ENCODE data around the gene GTF3C5. TPM values are rescaled to one million over a fixed set of nuclear protein-coding genes. Genes with fewer than 3 reads are reported as not detected.
"Not testable (repeated sequence)": the region's sequence is repeated elsewhere in the genome, so short reads cannot be mapped to it uniquely, and the experiment has no call there.

The GTF3C5 gene
- total RNA-seq, 1 donor, result 29.7 TPM

GRCh38 chr9:133031496-133031911 is 707 bp downstream of the GTF3C5 start:
- no peaks in the 10 kb centered on the region for H3K9me3 ChIP-seq (ENCODE audit: low read depth, low read length)
- peak overlapping the region; percentile 90 for H3K4me3 ChIP-seq (ENCODE audit: low read length)
- H3K4me1 ChIP-seq (ENCODE audit: insufficient read depth, low read length), result peaks cover 42% of the 10 kb centered on the region
- no peaks in the 10 kb centered on the region for H3K27me3 ChIP-seq (ENCODE audit: insufficient read depth, low read length)

- H3K4me1 ChIP-seq (ENCODE audit: insufficient read depth, low read length), result peaks cover 42% of the 10 kb centered on the region
- H3K27me3 ChIP-seq (ENCODE audit: insufficient read depth, low read length), result no peaks in the 10 kb centered on the region
- no peak overlapping the region for H3K4me3 ChIP-seq (ENCODE audit: low read length)
- no peaks in the 10 kb centered on the region for H3K9me3 ChIP-seq (ENCODE audit: low read depth, low read length)
Observed at GRCh38 chr9:133032171-133032570, 1.4 kb downstream of the GTF3C5 start.

- peaks cover 32% of the 10 kb centered on the region for H3K4me1 ChIP-seq (ENCODE audit: insufficient read depth, low read length)
- H3K27me3 ChIP-seq (ENCODE audit: insufficient read depth, low read length), result no peaks in the 10 kb centered on the region
- no peak overlapping the region for H3K4me3 ChIP-seq (ENCODE audit: low read length)
- no peaks in the 10 kb centered on the region for H3K9me3 ChIP-seq (ENCODE audit: low read depth, low read length)
Observed at GRCh38 chr9:133035669-133036068, 4.9 kb downstream of the GTF3C5 start.

- Histone ChIP-seq H3K27me3 (ENCODE audit: insufficient read depth, low read length) (no peaks in the 10 kb centered on the region), H3K4me3 (ENCODE audit: low read length) (no peak overlapping the region), H3K4me1 (ENCODE audit: insufficient read depth, low read length) (peaks cover 18% of the 10 kb centered on the region), H3K9me3 (ENCODE audit: low read depth, low read length) (no peaks in the 10 kb centered on the region)
Observed at GRCh38 chr9:133037775-133038515, 7.1 kb downstream of the GTF3C5 start.

- H3K4me3 ChIP-seq (ENCODE audit: low read length); H3K9me3 ChIP-seq (ENCODE audit: low read depth, low read length); H3K27me3 ChIP-seq (ENCODE audit: insufficient read depth, low read length); H3K4me1 ChIP-seq (ENCODE audit: insufficient read depth, low read length): not testable (repeated sequence)
Observed at GRCh38 chr9:133040892-133041479, 10.2 kb downstream of the GTF3C5 start.

GRCh38 chr9:133041958-133042357 is 11.2 kb downstream of the GTF3C5 start:
- H3K4me1 ChIP-seq (ENCODE audit: insufficient read depth, low read length), result no peaks in the 10 kb centered on the region
- no peak overlapping the region for H3K4me3 ChIP-seq (ENCODE audit: low read length)
- H3K9me3 ChIP-seq (ENCODE audit: low read depth, low read length), result no peaks in the 10 kb centered on the region
- no peaks in the 10 kb centered on the region for H3K27me3 ChIP-seq (ENCODE audit: insufficient read depth, low read length)

- Histone ChIP-seq H3K27me3 (ENCODE audit: insufficient read depth, low read length) (no peaks in the 10 kb centered on the region), H3K4me1 (ENCODE audit: insufficient read depth, low read length) (no peaks in the 10 kb centered on the region), H3K4me3 (ENCODE audit: low read length) (no peak overlapping the region), H3K9me3 (ENCODE audit: low read depth, low read length) (no peaks in the 10 kb centered on the region)
Observed at GRCh38 chr9:133042676-133043075, 11.9 kb downstream of the GTF3C5 start.

- Histone ChIP-seq H3K9me3 (ENCODE audit: low read depth, low read length) (no peaks in the 10 kb centered on the region), H3K4me1 (ENCODE audit: insufficient read depth, low read length) (no peaks in the 10 kb centered on the region), H3K27me3 (ENCODE audit: insufficient read depth, low read length) (no peaks in the 10 kb centered on the region), H3K4me3 (ENCODE audit: low read length) (no peak overlapping the region)
Observed at GRCh38 chr9:133043449-133044035, 12.7 kb downstream of the GTF3C5 start.

GRCh38 chr9:133044125-133044524 is 13.3 kb downstream of the GTF3C5 start:
- H3K9me3 ChIP-seq (ENCODE audit: low read depth, low read length), result no peaks in the 10 kb centered on the region
- no peaks in the 10 kb centered on the region for H3K4me1 ChIP-seq (ENCODE audit: insufficient read depth, low read length)
- H3K4me3 ChIP-seq (ENCODE audit: low read length), result no peak overlapping the region
- H3K27me3 ChIP-seq (ENCODE audit: insufficient read depth, low read length), result no peaks in the 10 kb centered on the region

- no peaks in the 10 kb centered on the region for H3K9me3 ChIP-seq (ENCODE audit: low read depth, low read length)
- H3K4me1 ChIP-seq (ENCODE audit: insufficient read depth, low read length), result no peaks in the 10 kb centered on the region
- no peaks in the 10 kb centered on the region for H3K27me3 ChIP-seq (ENCODE audit: insufficient read depth, low read length)
- H3K4me3 ChIP-seq (ENCODE audit: low read length), result no peak overlapping the region
Observed at GRCh38 chr9:133044661-133045060, 13.9 kb downstream of the GTF3C5 start.

- Histone ChIP-seq H3K9me3 (ENCODE audit: low read depth, low read length) (no peaks in the 10 kb centered on the region), H3K4me3 (ENCODE audit: low read length) (no peak overlapping the region), H3K27me3 (ENCODE audit: insufficient read depth, low read length) (no peaks in the 10 kb centered on the region), H3K4me1 (ENCODE audit: insufficient read depth, low read length) (no peaks in the 10 kb centered on the region)
Observed at GRCh38 chr9:133045132-133045531, 14.3 kb downstream of the GTF3C5 start.

- no peaks in the 10 kb centered on the region for H3K9me3 ChIP-seq (ENCODE audit: low read depth, low read length)
- H3K4me1 ChIP-seq (ENCODE audit: insufficient read depth, low read length), result no peaks in the 10 kb centered on the region
- no peaks in the 10 kb centered on the region for H3K27me3 ChIP-seq (ENCODE audit: insufficient read depth, low read length)
- no peak overlapping the region for H3K4me3 ChIP-seq (ENCODE audit: low read length)
Observed at GRCh38 chr9:133046196-133046899, 15.6 kb downstream of the GTF3C5 start.

GRCh38 chr9:133046900-133047295 is 16.1 kb downstream of the GTF3C5 start:
- H3K27me3 ChIP-seq (ENCODE audit: insufficient read depth, low read length), result no peaks in the 10 kb centered on the region
- no peaks in the 10 kb centered on the region for H3K9me3 ChIP-seq (ENCODE audit: low read depth, low read length)
- no peaks in the 10 kb centered on the region for H3K4me1 ChIP-seq (ENCODE audit: insufficient read depth, low read length)
- H3K4me3 ChIP-seq (ENCODE audit: low read length), result no peak overlapping the region

GRCh38 chr9:133048595-133048994 is 17.8 kb downstream of the GTF3C5 start:
- no peaks in the 10 kb centered on the region for H3K9me3 ChIP-seq (ENCODE audit: low read depth, low read length)
- no peaks in the 10 kb centered on the region for H3K4me1 ChIP-seq (ENCODE audit: insufficient read depth, low read length)
- no peak overlapping the region for H3K4me3 ChIP-seq (ENCODE audit: low read length)

GRCh38 chr9:133049043-133049442 is 18.2 kb downstream of the GTF3C5 start:
- no peaks in the 10 kb centered on the region for H3K27me3 ChIP-seq (ENCODE audit: insufficient read depth, low read length)
- no peak overlapping the region for H3K4me3 ChIP-seq (ENCODE audit: low read length)
- no peaks in the 10 kb centered on the region for H3K4me1 ChIP-seq (ENCODE audit: insufficient read depth, low read length)
- H3K9me3 ChIP-seq (ENCODE audit: low read depth, low read length), result no peaks in the 10 kb centered on the region

More at GRCh38 chr9:133048595-133048994, 17.8 kb downstream of the GTF3C5 start:
- no peaks in the 10 kb centered on the region for H3K27me3 ChIP-seq (ENCODE audit: insufficient read depth, low read length)
